Measurements from ENCODE around the gene COG5. TPM values are rescaled to one million over a fixed set of nuclear protein-coding genes. Genes with fewer than 3 reads are reported as not detected.

Gene COG5
- total and polyA plus RNA-seq, 9 of the 15 experiments (the other 6 are each of a cell fraction or from before 2014, with no cell fraction given): 15.3 to 75.1 (median 56.4) TPM

GRCh38 chr7:107169120-107170050 lies 394.3 kb downstream of the COG5 start (continued):
- TF ChIP-seq E2F6 (IDR thresholded peaks at IDR 0.05; ENCODE audit: borderline replicate concordance in 1 of 2, extremely low read depth in 1 of 2, insufficient read depth in 1 of 2, insufficient read length in 1 of 2, low read depth in 1 of 2, low read length in 1 of 2, poor library complexity in 1 of 2, severe bottlenecking in 1 of 2): peak; percentile 52 to 62
- peak; percentile 19 for TF ChIP-seq ZFP36 (IDR thresholded peaks at IDR 0.05; ENCODE audit: low read depth, low read length, partially characterized antibody)
- no peak for TF ChIP-seq ZNF124 (CRISPR knock-in tag; IDR thresholded peaks at IDR 0.05)
- TF ChIP-seq ZBTB26 (CRISPR knock-in tag; IDR thresholded peaks at IDR 0.05): 0 out of 2 replicates have a peak, but pooled peaks have one; percentile 77
- TF ChIP-seq CEBPG (CRISPR knock-in tag; IDR thresholded peaks at IDR 0.05): peak; percentile 88
- TF ChIP-seq CEBPG (tag; conservative IDR thresholded peaks at IDR 0.05 in 1 of 2, IDR thresholded peaks at IDR 0.05 in 1 of 2): peak; percentile 75 to 89
- TF ChIP-seq MBD2 (IDR thresholded peaks at IDR 0.05; ENCODE audit: borderline replicate concordance, low read depth): peak; percentile 21
- TF ChIP-seq PHF8 (IDR thresholded peaks at IDR 0.05; ENCODE audit: borderline replicate concordance, low read length): peak; percentile 47; the same call in 1 of the 2 replicates
- peak; percentile 87 for TF ChIP-seq SOX6 (IDR thresholded peaks at IDR 0.05)
- TF ChIP-seq CHD1 (IDR thresholded peaks at IDR 0.05; ENCODE audit: low read length): peak; percentile 96
- no peak for TF ChIP-seq ZNF77 (CRISPR knock-in tag; IDR thresholded peaks at IDR 0.05)
- peak; percentile 45 for TF ChIP-seq BRD9 (IDR thresholded peaks at IDR 0.05; ENCODE audit: low read depth, partially characterized antibody)
- peak in 1 of 2 experiments; percentile 35; a peak in 2 of 4 replicates for TF ChIP-seq RAD21 (CRISPR knock-in tag; conservative IDR thresholded peaks at IDR 0.05 in 1 of 2, IDR thresholded peaks at IDR 0.05 in 1 of 2)
- TF ChIP-seq UBTF (IDR thresholded peaks at IDR 0.05; ENCODE audit: borderline replicate concordance in 1 of 2, low read depth in 2 of 2, low read length in 2 of 2): peak; percentile 77 to 87; a peak in 2 of 4 replicates
- TF ChIP-seq FOXK1 (CRISPR knock-in tag; IDR thresholded peaks at IDR 0.05; ENCODE audit: borderline replicate concordance): peak; percentile 40; the same call in 1 of the 2 replicates
- TF ChIP-seq KDM1A (IDR thresholded peaks at IDR 0.05): peak in 1 of 2 experiments; percentile 65; a peak in 1 of 4 replicates
- no peak for TF ChIP-seq ZNF232 (CRISPR knock-in tag; IDR thresholded peaks at IDR 0.05)
- no peak; the same call in none of the 2 replicates for TF ChIP-seq SUPT5H (IDR thresholded peaks at IDR 0.05)
- no peak for TF ChIP-seq SETDB1 (IDR thresholded peaks at IDR 0.05; ENCODE audit: low read length)
- TF ChIP-seq SNAPC5 (CRISPR knock-in tag; IDR thresholded peaks at IDR 0.05): no peak
- no peak for TF ChIP-seq DNMT1 (IDR thresholded peaks at IDR 0.05)
- peak; percentile 81 for TF ChIP-seq CBFA2T2 (conservative IDR thresholded peaks at IDR 0.05)
